SKM-1 (cell line): Measurements from ENCODE around the gene SHROOM4.

ENCODE experiments used
- DNase-seq: peaks from one replicate; lab custom pipeline; 2025; ENCODE audit not compliant: unreplicated experiment; lab: John Stamatoyannopoulos, UW

Gene SHROOM4

DNA sequence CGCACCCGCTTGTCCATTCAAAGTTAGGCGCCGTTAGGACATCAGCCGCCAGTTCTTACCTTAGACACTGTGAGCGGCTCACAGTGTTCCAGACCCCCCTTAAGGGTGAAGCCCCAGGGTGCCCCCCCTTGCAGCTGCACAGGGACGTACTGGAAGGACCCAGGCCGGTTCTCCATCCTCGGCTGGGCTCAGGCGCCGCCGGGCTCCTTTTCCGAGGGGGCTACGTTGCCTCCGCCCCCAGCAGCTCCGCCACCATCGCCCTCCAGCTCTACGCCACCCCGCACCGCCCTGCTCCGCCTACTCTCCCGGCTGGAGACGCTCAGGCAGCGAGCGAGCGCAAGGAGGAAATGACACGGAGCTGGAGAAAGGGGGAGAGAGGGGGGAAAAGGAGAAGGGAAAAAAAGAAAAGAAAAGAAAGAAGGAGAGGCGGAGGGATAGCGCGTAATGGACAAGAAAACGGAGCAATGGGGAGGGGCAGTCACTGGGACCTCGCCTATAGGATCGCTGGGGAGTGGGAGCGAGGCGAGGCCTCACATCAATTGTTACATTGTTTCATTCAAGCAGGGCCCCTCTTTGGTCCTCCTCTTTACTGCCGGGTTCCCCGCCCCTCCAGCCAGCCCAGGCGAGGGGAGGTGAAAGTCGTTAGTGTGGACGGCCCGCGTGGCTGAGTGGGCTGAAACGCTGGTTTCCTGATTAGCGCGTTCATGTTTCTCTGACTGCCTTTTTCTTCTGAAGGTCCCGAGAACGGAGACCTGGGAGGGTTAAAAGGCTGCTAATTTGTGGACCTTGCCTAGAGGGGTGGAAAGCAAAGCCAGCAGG lies at the start of gene SHROOM4:
TSS of gene SHROOM4 (minus strand) at position 352 of the 819 bp plus-strand sequence. CDS start at position 176, 176 bp downstream.
- DNase-seq: no peak

DNA sequence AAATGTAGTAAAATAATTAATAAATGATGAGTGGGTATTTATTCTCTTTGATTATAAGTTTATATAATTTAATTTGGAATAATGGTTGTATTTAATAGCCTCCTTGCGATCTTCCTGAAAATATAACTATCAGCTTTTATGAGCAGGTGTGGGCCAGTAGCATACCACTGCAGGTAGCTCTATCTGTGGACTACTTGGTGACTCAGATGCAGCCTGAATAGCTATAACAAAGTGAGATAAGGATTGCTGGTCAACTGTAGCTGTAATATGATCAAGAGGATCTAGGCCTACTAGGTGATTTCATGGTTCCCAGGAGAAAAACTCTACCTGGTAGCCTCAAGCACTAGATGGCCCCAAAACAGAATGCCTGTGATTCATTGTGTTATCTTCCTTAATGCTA lies 49.5 kb upstream of the SHROOM4 start:
- DNase-seq: no peak

DNA sequence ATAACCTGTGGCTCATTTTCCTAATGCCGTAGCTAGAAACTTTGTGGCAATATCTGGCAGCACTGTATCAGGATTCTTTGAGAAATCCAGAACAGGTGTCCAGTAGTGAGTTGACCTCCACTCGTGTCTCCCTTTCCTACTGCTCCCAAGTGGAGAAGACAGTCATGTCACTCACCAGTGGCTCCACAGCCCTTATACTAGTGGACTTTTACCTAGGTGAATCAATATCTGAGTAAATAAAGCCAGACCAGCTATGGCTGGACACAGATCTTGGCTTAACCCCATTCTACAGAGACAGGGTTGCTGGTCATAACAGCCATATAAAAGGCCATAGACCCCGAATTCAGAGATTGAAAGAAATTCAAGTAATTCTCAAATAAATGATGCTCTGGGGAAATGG lies 46.5 kb upstream of the SHROOM4 start:
- no peak for DNase-seq

- DNase-seq: no peak
These were observed 44.6 kb upstream of the SHROOM4 start for GRCh38 chrX:50858548-50858947.

- no peak for DNase-seq
These were observed 39.4 kb upstream of the SHROOM4 start for GRCh38 chrX:50853399-50853798.

GRCh38 chrX:50852524-50852923 lies 38.5 kb upstream of the SHROOM4 start:
- no peak for DNase-seq

DNA sequence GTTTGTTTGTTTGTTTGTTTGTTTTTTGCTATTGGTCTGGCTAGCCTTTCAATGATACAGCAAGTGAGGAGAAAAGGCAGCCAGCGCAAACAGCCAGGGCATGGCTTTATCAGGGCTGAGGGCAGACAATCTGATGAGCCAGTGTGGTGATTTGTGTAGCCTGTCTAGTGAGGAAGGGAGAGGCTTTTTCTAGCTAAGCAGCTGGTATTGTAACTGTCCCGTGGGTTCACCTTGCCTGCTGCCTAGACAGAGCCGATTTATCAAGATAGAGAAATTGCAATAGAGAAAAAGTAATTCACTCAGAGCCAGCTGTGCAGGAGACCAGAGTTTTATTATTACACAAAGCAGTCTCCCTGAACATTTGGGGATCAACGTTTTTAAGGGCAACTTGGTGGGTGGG lies 28.2 kb upstream of the SHROOM4 start:
- DNase-seq: no peak

DNA sequence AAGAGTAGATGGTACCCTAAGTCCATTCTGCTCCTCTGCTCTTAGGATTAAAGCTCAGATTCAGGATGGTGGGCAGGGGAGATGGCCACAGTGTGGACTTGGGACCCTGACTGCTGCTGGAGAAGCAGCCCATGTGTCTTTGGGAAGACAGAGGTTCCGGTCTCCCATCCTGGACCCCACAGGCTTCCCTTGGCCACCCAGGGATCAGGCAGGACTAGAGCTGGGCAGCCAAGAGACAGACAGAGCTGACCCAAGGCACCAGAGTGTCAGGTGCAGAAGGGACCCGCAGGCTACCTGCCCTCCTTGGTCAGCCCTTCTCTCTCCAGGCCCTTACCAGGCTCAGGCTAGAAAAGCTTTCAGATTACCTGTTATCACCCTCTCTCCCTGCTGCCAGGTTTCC lies 25.7 kb upstream of the SHROOM4 start:
- no peak for DNase-seq

GRCh38 chrX:50838820-50839600 lies 25.0 kb upstream of the SHROOM4 start:
- no peak for DNase-seq

GRCh38 chrX:50827996-50828395 lies 14.0 kb upstream of the SHROOM4 start:
- no peak for DNase-seq

DNA sequence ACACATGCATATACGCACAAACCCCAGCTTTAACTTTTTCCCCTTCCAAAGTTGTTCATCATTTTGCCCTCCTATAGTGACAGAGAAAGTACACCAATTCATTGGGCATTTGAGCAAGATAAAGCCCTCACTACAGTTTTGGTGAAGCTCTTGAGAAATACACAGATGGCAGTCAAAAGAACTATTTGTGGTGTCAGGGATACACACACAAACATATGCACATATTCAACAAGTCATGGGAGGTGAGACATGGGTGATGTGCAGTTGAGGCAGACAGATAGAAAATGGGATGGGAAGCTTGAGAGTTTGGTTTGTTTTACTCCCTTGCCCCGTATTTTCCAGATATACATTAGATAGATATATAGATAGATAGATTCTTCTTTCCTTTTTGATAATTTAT lies 11.8 kb upstream of the SHROOM4 start:
- DNase-seq: no peak

- no peak for DNase-seq
These were observed 5.0 kb upstream of the SHROOM4 start for GRCh38 chrX:50818986-50819385.

- no peak for DNase-seq
These were observed 1.1 kb upstream of the SHROOM4 start for GRCh38 chrX:50815120-50815519.

- DNase-seq: no peak
These were observed 707 bp upstream of the SHROOM4 start for GRCh38 chrX:50814701-50815100.

- no peak for DNase-seq
These were observed 775 bp downstream of the SHROOM4 start for GRCh38 chrX:50812995-50813842.

- DNase-seq: no peak
These were observed 8.7 kb downstream of the SHROOM4 start for GRCh38 chrX:50805276-50805675.

DNA sequence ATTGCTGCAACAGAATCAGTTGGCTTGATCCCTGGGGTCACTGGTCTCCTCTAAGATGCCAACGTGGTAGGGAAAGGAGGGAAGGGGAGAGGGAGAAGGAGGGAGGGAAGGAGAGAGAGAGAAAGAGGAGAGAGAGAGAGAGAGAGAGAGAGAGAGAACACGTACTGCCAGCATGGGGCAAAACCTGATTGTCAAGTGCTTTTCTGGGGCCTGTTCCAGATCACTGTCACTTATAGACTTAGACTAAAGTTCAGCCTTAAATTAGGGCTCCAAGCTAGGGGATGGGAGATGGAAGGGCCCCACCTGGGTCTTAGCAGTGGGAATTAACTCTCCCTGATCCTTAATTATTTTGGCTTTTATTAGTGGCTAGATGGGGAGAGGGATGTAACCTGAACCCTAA lies 12.9 kb downstream of the SHROOM4 start:
- DNase-seq: no peak

- no peak for DNase-seq
These were observed 14.4 kb downstream of the SHROOM4 start for GRCh38 chrX:50799531-50799961.

DNA sequence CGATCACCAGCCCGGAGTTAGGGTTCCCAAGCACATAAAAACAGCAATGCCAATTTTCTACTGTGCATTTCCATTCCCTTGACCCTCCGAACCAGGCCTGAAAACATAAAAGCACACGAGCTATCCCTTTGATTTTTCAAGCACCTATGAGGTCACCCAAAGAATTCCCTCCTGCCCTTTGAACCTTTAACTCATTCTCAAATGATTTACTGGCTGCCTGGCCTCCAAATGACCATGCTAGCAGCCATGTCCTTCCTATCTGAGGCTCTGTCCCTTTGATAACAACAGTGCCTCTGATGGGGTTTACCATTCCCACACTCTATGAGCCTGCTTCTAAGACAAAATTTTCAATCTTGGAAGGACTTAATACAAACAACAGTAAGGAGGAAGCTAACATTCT lies 15.2 kb downstream of the SHROOM4 start:
- DNase-seq: no peak

GRCh38 chrX:50787099-50787498 lies 26.9 kb downstream of the SHROOM4 start:
- no peak for DNase-seq

- no peak for DNase-seq
These were observed 33.9 kb downstream of the SHROOM4 start for GRCh38 chrX:50780144-50780543.
